ENCODE measurements around the gene RBM17. TPM values are rescaled to one million over a fixed set of nuclear protein-coding genes. Genes with fewer than 3 reads are reported as not detected.
A peak's percentile ranks its signal among the peaks of the same experiment; 100 is the strongest.

RBM17 gene
- total and polyA plus RNA-seq, 2 experiments from 2014 or later: 86.2 to 125 TPM

DNA sequence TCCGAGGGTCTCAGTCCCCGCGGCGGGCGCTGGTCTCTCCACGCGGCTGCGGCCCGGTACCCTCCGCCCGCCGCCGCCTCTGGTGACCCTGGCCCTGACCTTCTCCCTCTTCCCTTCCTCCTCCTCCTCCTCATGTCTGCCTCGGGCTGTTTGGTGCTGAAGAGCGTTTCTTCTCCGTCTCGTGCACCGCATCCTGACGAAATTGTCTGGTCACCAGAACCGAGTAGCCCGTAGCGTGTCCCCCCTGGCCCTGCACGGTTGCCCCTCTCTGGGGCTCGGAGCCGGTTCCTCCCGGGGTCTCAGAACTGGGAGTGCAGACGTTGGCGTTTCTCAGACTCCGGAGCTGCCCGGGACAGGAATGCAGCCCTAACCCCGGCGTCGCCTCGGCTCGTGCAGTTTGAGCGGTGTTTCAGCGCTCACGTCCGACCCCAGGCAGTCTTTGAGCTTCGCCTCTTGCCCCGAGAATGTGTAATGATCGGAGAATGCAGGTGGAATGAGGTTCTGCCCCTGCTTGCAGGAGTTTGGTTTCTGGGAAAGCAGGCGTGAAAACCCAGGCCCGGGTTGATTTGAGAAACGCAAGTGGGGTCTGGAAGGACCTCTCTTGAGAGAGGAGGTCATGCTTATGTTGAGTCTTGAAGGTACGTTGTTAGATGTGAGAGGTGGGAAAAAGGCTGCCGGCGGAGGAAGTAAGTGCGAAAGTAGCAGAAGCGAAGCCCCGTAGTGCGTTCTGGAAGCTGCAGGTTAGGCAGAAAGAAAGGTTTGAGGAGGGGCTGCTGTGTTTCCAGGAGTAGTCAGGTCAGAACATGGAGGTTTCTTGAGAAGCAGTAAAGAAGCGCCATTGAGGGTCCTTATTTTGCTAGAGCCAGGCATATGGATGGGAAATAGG lies 743 bp downstream of the RBM17 start:
- H3K27ac ChIP-seq: peak overlapping the region; percentile 99
- peak in 1 of 2 donors; percentile 69 for DNase-seq (ENCODE audit: low read depth in 1 of 2, low spot score in 1 of 2)

DNA sequence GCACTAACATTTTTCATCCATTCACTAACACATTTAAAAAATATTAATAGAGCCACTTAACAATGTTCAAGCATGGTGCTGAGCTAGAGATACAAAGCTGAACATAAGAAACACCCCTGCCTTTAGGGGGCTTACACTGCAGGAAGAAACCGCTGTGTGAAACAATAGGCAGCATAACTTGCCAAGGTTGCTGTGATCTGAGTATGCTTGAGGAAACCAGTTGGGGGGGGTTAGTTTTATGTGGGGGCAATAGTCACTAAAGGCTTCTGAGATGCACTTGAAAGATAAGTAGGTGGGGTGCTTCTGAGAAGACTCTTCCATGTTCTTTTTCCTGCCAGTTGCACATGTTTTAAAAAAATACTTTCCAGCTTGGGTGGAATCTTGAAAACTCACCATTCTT lies 2.8 kb downstream of the RBM17 start:
- peaks cover 6% of the 10 kb centered on the region for H3K4me1 ChIP-seq (ENCODE audit: low read depth)
- peak in 1 of 2 donors; percentile 47 for DNase-seq (ENCODE audit: low read depth in 1 of 2, low spot score in 1 of 2)
- no peak overlapping the region for H3K4me3 ChIP-seq
- no peak overlapping the region for H3K27ac ChIP-seq
- no peaks in the 10 kb centered on the region for H3K36me3 ChIP-seq
- H3K27me3 ChIP-seq: no peaks in the 10 kb centered on the region
- TF ChIP-seq, protein P1, sequence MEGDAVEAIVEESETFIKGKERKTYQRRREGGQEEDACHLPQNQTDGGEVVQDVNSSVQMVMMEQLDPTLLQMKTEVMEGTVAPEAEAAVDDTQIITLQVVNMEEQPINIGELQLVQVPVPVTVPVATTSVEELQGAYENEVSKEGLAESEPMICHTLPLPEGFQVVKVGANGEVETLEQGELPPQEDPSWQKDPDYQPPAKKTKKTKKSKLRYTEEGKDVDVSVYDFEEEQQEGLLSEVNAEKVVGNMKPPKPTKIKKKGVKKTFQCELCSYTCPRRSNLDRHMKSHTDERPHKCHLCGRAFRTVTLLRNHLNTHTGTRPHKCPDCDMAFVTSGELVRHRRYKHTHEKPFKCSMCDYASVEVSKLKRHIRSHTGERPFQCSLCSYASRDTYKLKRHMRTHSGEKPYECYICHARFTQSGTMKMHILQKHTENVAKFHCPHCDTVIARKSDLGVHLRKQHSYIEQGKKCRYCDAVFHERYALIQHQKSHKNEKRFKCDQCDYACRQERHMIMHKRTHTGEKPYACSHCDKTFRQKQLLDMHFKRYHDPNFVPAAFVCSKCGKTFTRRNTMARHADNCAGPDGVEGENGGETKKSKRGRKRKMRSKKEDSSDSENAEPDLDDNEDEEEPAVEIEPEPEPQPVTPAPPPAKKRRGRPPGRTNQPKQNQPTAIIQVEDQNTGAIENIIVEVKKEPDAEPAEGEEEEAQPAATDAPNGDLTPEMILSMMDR (IDR thresholded peaks at IDR 0.05; ENCODE audit: low read depth, low read length): peak; percentile 13
- no peaks in the 10 kb centered on the region for H3K9me3 ChIP-seq (ENCODE audit: low read depth)

More for the DNA sequence above, 743 bp downstream of the RBM17 start:
- Histone ChIP-seq H3K4me3 (peak overlapping the region; percentile 99), H3K27me3 (no peaks in the 10 kb centered on the region), H3K36me3 (no peaks in the 10 kb centered on the region), H3K9me3 (ENCODE audit: low read depth) (no peaks in the 10 kb centered on the region), H3K4me1 (ENCODE audit: low read depth) (peaks cover 6% of the 10 kb centered on the region)
- TF ChIP-seq, protein P1 (IDR thresholded peaks at IDR 0.05; ENCODE audit: low read depth, low read length): no peak

DNA sequence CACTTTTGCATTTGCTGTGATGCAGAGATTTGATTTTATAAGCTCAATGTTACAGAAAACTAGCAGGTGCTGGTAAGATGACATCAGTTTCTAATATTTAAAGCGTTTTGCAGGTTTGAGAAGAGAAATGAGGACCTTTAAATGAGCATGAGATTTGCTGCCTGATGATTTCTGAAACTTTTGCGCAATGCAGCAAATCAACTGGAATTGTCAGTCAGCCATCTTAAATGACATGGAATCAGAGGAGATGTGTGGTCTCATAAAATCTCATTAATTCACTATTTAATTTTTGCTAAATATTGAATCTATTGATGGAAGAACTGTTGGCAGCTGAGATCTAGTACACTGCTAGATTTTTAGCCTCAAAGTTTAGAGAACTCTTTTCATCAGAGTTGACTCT lies 3.9 kb downstream of the RBM17 start:
- Histone ChIP-seq H3K4me3 (no peak overlapping the region), H3K4me1 (ENCODE audit: low read depth) (peaks cover 6% of the 10 kb centered on the region), H3K9me3 (ENCODE audit: low read depth) (no peaks in the 10 kb centered on the region), H3K27ac (no peak overlapping the region), H3K27me3 (no peaks in the 10 kb centered on the region), H3K36me3 (peaks cover 2% of the 10 kb centered on the region)
- TF ChIP-seq, protein P1 (IDR thresholded peaks at IDR 0.05; ENCODE audit: low read depth, low read length): no peak
- DNase-seq (ENCODE audit: low read depth in 1 of 2, low spot score in 1 of 2): no peak

DNA sequence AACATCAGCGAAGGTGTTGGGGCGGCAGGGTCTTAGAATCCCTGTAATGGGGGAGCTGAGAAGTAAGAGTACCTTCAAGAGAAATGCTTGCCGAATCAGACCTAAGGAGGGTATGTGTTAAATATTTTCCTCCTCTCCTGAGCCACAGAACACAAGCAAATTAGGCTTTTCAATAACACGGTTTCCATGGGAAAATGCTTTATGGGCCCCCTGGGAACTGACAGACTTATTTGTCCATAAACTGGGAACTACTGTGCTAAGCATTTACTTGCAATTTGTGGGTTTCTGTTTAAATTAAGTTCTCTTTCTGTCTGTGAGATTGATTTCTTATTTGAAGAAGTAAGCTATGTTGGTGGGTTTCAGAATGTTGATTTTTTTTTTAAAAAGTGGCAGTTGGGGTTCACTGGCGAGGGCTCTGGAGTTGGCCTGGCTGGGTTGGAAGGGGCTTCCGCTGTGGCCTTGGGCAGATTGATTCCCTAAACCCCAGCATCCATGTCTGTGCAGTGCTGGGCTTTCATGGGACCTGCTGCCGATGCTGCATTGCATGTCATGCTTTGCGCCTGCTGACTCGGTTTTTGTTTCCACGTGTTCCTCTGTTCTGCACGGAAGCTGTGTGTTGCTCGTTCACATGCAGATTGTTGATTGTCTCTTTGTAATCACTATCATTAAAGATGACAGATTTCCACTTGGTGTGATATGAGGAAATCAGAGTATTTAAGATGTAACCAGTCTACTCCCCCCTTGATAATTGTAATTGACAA lies 7.2 kb downstream of the RBM17 start:
- DNase-seq (ENCODE audit: low read depth in 1 of 2, low spot score in 1 of 2): no peak
- Histone ChIP-seq H3K9me3 (ENCODE audit: low read depth) (no peaks in the 10 kb centered on the region), H3K36me3 (peaks cover 11% of the 10 kb centered on the region), H3K4me3 (no peak overlapping the region), H3K4me1 (ENCODE audit: low read depth) (no peaks in the 10 kb centered on the region), H3K27ac (no peak overlapping the region), H3K27me3 (no peaks in the 10 kb centered on the region)
- TF ChIP-seq, protein P1 (IDR thresholded peaks at IDR 0.05; ENCODE audit: low read depth, low read length): no peak

DNA sequence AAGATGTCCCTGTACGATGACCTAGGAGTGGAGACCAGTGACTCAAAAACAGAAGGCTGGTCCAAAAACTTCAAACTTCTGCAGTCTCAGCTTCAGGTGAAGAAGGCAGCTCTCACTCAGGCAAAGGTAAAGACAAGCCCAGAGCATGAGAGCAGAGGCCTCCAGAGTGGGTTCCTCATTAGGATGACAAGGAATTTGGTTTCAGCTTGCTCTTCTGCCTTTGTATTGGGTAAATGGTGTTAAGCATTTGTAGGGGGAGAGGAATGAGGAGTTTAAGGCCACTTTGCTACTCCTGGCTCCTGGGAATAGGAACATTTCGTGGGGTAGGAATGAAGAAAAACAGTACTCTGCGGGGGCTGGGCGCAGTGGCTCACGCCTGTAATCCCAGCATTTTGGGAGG lies 8.2 kb downstream of the RBM17 start:
- H3K4me3 ChIP-seq: no peak overlapping the region
- no peaks in the 10 kb centered on the region for H3K4me1 ChIP-seq (ENCODE audit: low read depth)
- H3K27me3 ChIP-seq: no peaks in the 10 kb centered on the region
- TF ChIP-seq, protein P1 (IDR thresholded peaks at IDR 0.05; ENCODE audit: low read depth, low read length): no peak
- peak overlapping the region; percentile 25 for H3K27ac ChIP-seq
- no peaks in the 10 kb centered on the region for H3K9me3 ChIP-seq (ENCODE audit: low read depth)
- no peak for DNase-seq (ENCODE audit: low read depth in 1 of 2, low spot score in 1 of 2)
- H3K36me3 ChIP-seq: peaks cover 21% of the 10 kb centered on the region

Measured in cardiac muscle cell (in vitro differentiated cells and primary cell).